NT2/D1 (cell line): ENCODE data around the gene SDHAF4.

ENCODE experiments used
- YY1 ChIP-seq: IDR thresholded peaks from 2 replicates; pipeline ENCODE4 v1.6.1; 2011; ENCODE audit not compliant: insufficient read length, insufficient read depth
- ZNF274 ChIP-seq: IDR thresholded peaks from 2 replicates; pipeline ENCODE4 v1.6.1; 2011; ENCODE audit warnings: mild to moderate bottlenecking, low read depth, low read length

DNA sequence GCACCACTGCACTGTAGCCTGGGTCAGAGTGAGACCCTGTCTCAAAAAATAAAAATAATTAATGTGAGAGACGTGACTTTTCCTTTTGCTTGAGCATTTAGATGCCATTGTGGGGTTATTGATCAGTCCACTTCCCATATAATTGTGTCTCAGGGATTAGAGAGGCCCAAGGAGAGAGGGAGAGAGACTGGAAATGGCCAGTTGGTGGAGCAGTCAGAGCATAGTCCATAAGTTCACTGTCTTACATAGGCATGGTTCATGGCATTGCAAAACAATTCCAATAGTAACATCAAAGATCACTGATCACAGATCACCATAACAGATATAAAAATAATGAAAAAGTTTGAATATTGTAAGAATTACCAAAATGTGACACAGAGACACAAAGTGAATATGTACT is 15.2 kb upstream of the SDHAF4 start:
- TF ChIP-seq YY1 = no peak
- TF ChIP-seq ZNF274 = no peak
